Hematopoietic multipotent progenitor cell treated with erythropoietin and hydrocortisone succinate and interleukin-3 and kit ligand, for 4 days (in vitro differentiated cells): ENCODE results near the gene SPIB.

Experiments
- DNase-seq: peaks from one replicate; pipeline ENCODE4 v3.0.0-alpha.2; 2015

SPIB gene

DNA sequence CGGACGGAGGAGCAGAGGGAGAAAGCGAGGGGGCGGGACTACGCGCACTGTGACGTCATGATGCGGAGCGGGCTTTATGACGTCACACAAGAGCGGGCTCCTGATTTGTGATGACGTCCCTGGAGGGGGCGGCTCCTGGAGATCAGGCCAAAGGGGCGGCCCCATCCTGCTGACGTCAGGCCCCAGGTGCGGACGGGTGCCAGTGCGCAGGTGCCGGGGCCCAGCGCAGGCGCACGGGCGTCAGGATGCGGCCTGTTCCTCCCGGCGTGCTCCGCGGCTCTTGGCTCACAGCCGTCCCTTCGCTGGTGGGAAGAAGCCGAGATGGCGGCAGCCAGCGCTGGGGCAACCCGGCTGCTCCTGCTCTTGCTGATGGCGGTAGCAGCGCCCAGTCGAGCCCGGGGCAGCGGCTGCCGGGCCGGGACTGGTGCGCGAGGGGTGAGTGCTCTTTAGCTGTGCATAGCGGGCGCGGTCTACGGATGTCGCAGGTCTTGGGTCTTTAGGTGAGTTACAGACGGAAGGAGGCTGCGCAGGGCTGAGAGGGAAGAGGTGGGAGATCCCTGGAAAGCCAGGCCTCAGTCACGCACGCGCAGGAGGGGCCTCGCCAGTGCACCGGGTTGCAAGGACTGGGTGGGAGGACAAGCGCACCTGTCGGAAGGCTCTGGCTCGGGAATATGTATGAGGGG, 57.6 kb downstream of the SPIB start, which contains the start of the genes EMC10 and GARIN5A:
EMC10 (plus strand) TSS at position 284 of the 683 bp plus-strand sequence; CDS start at position 322, 38 bp downstream.
GARIN5A (minus strand) TSS at position 625 of the 683 bp plus-strand sequence; CDS start at position 165, 460 bp downstream.
- peak; percentile 95 for DNase-seq

DNA sequence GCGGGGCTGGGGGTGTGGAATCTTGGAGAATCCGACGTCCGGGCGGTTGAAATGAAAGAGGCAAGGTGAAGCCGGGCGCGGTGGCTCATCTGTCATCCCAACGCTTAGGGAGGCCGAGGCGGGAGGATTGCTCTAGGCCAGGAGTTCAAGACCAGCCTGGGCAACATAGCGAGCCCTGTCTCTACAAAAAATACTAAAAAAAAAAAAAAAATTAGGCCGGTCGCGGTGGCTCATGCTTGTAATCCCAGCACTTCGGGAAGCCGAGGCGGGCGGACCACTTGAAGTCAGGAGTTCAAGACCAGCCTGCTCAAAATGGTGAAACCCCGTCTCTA, 58.1 kb downstream of the SPIB start:
- no peak for DNase-seq

DNA sequence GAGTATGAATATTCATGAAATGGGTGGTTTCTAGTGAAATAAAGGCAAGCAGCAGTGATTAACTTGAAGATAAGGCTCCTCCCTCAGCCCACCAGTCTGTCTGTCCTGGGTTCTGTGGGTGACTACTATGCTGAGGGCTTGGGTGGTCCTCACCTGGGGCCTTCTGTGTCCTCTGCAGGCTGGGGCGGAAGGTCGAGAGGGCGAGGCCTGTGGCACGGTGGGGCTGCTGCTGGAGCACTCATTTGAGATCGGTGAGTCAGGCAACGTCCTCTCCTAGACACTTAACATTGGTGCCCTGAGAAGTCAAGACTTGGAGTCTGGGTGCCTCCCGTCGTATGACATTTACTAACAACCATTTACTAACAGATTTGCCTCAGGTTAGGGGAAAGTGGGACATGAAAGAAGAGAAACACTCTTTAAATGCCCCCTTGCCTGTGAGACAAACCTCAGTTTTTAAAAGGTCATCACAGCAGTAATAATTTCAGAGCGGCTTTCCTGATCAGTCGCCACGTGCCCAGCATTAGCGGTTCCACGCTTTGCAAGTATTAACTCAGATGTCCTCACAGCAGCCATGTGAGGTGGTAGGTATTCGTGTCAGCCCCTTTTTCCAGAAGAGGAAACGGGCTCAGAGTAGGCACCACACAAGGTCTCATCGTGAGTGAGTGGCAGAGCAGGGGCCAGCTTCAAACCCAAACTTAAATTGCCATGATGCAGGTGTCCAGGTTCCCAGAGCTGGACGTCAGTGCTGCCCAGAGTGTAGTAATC, 59.2 kb downstream of the SPIB start:
- no peak for DNase-seq

DNA sequence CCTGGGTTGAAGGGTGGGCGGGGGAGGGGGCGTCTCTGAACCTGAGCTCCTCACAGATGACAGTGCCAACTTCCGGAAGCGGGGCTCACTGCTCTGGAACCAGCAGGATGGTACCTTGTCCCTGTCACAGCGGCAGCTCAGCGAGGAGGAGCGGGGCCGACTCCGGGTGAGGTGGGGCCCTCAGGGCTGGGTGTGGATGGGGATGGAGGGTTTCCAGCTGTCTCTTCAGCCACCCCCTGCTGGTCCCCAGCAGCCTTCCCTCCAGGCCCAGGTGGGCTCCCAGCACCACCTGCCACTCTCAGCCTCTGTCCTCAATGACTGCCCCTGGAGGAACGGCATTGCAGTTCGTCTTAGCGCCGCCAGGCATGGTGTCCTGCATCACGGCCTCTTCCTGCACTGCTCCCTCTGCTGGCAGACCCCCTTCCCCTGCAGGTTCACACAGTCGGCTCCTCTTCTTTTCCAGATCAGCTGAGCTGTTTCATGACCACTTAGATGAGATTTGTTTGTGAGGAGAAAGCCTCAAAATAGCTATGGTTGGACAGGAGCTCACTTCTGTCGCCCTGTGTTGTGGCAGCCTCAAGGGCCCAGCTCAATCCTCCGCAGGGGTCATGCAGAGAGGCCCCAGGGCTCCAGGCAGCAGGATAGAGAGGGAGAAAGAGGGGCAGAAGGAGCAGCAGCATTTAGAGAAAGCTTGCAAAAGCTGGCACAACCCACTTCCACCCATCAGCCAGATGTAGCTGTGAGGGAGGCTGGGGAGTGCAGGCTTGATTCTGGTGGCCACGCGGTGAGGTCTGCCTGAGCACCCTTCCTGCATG, 60.4 kb downstream of the SPIB start:
- peak; percentile 49 for DNase-seq

DNA sequence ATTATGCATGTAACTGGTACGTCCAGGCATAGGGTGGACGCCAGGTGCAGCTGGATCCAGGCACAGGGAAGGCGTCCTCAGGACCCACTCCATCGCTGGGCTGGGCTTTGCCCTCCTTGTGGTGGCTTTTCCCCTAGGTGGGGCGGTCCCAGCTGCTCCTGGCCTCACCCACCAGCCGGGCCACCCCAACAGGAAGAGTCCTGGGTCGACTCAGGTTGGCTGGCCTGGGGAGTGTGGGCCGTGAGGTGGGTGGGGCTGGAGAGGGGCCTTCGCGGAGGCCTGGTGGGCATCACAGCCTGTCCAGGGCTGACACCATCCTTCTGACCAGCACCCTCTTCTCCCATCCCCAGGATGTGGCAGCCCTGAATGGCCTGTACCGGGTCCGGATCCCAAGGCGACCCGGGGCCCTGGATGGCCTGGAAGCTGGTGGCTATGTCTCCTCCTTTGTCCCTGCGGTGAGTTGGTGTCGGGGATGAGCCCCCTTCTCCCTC, 61.1 kb downstream of the SPIB start:
- no peak for DNase-seq

DNA sequence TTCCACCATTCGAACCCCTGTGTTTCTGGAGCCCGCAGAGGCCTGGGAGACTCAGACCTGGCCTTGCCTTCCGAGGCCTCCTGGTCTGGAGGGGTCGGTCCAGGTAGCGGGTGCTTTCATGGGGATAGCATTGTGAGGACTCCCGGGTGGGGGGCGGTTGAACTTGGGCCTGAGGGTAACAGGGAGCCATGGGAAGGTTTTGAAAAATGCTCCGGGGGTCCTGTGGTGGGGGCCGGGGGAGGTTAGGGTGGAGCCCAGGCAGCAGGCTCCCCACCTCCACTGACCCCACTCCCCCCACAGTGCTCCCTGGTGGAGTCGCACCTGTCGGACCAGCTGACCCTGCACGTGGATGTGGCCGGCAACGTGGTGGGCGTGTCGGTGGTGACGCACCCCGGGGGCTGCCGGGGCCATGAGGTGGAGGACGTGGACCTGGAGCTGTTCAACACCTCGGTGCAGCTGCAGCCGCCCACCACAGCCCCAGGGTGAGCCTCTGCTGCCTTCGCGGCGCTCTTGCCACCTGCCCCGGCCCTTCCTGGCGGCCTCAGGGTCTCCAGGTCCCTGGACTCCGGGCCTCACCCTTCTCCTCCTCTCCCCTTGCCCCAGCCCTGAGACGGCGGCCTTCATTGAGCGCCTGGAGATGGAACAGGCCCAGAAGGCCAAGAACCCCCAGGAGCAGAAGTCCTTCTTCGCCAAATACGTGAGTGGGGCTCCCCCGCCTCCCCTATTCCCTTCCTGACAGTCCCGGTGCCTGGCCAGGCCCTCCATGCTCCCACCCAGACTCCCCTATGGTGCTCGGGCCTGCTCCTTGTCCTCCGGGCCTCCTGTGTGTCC, 61.8 kb downstream of the SPIB start:
- DNase-seq: no peak
